ENCODE data around the gene ZNF827. TPM values are rescaled to one million over a fixed set of nuclear protein-coding genes. Genes with fewer than 3 reads are reported as not detected.

The ZNF827 gene
- total RNA-seq, 1 experiment from 2014 or later = 5.3 TPM

- BruUV-seq (replicated peaks) = no TSS peak
- Mint-ChIP-seq H3K9me3 (ENCODE audit: unreplicated experiment) (no peaks in the 10 kb centered on the region), H3K4me1 (ENCODE audit: low read depth, unreplicated experiment) (no peaks in the 10 kb centered on the region), H3K27ac (ENCODE audit: unreplicated experiment) (no peak overlapping the region), H3K4me3 (ENCODE audit: unreplicated experiment) (no peak overlapping the region), H3K27me3 (ENCODE audit: insufficient read depth, unreplicated experiment) (no peaks in the 10 kb centered on the region), H3K36me3 (ENCODE audit: insufficient read depth, unreplicated experiment) (no peaks in the 10 kb centered on the region)
- no peaks in the 10 kb centered on the region for H3K9me3 ChIP-seq
- H3K36me3 ChIP-seq (ENCODE audit: control insufficient read depth, insufficient read depth, low read length) = no peaks in the 10 kb centered on the region
- intact Hi-C loops (cut with micrococcal nuclease; ENCODE audit: unreplicated experiment) = no loop called here
- H3K4me1 ChIP-seq = no peaks in the 10 kb centered on the region
- CTCF ChIA-PET = no interaction called here
- no peak for TF ChIP-seq CTCF (IDR thresholded peaks at IDR 0.05; ENCODE audit: insufficient read depth in 1 of 2, low read depth in 1 of 2, low read length in 1 of 2, severe bottlenecking in 1 of 2, unreplicated experiment in 1 of 2)
- no peaks in the 10 kb centered on the region for H3K27me3 ChIP-seq (replicated peaks; ENCODE audit: control insufficient read depth, insufficient read depth, low read length)
- POLR2A ChIA-PET = no interaction called here
- DNase-seq = no peak
- H3K4me3 ChIP-seq (ENCODE audit: low read depth, low read length) = no peak overlapping the region
Measured at GRCh38 chr4:145786261-145786660, 152.4 kb downstream of the ZNF827 start.

- intact Hi-C loops (cut with micrococcal nuclease; ENCODE audit: unreplicated experiment) = no loop called here
- CTCF ChIA-PET = no interaction called here
- no peak overlapping the region for H3K27ac Mint-ChIP-seq (ENCODE audit: unreplicated experiment)
- Histone ChIP-seq H3K9me3 (no peaks in the 10 kb centered on the region), H3K27me3 (replicated peaks; ENCODE audit: control insufficient read depth, insufficient read depth, low read length) (no peaks in the 10 kb centered on the region), H3K4me1 (no peaks in the 10 kb centered on the region), H3K4me3 (ENCODE audit: low read depth, low read length) (no peak overlapping the region), H3K36me3 (ENCODE audit: control insufficient read depth, insufficient read depth, low read length) (no peaks in the 10 kb centered on the region)
- no TSS peak for BruUV-seq (replicated peaks)
- POLR2A ChIA-PET = no interaction called here
- no peak for DNase-seq
- no peaks in the 10 kb centered on the region for H3K4me1 Mint-ChIP-seq (ENCODE audit: low read depth, unreplicated experiment)
- H3K36me3 Mint-ChIP-seq (ENCODE audit: insufficient read depth, unreplicated experiment) = no peaks in the 10 kb centered on the region
- no peaks in the 10 kb centered on the region for H3K9me3 Mint-ChIP-seq (ENCODE audit: unreplicated experiment)
- no peak overlapping the region for H3K4me3 Mint-ChIP-seq (ENCODE audit: unreplicated experiment)
- no peaks in the 10 kb centered on the region for H3K27me3 Mint-ChIP-seq (ENCODE audit: insufficient read depth, unreplicated experiment)
- no peak for TF ChIP-seq CTCF (IDR thresholded peaks at IDR 0.05; ENCODE audit: insufficient read depth in 1 of 2, low read depth in 1 of 2, low read length in 1 of 2, severe bottlenecking in 1 of 2, unreplicated experiment in 1 of 2)
Measured at GRCh38 chr4:145785391-145786008, 153.1 kb downstream of the ZNF827 start.

DNA sequence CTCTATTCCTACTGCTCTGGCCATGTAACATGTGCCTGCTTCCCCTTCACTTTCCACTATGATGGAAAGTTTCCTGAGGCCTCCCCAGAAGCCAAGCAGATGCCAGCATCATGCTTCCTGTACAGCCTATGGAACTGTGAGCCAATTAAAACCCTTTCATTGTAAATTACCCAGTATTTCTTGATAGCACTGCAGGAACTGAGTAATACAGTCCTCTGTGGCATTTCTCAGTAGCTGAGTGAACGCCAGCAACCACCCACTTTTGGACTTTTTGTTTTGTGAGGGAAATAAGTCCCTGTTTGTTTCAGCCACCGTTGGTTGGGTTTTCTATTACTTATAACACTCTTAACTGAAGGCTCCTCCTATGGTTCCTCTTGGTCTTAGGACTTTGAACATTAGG, 154.6 kb downstream of the ZNF827 start:
- H3K36me3 ChIP-seq (ENCODE audit: control insufficient read depth, insufficient read depth, low read length) = no peaks in the 10 kb centered on the region
- H3K9me3 ChIP-seq = no peaks in the 10 kb centered on the region
- H3K27me3 ChIP-seq (replicated peaks; ENCODE audit: control insufficient read depth, insufficient read depth, low read length) = no peaks in the 10 kb centered on the region
- H3K4me3 Mint-ChIP-seq (ENCODE audit: unreplicated experiment) = no peak overlapping the region
- CTCF ChIA-PET = no interaction called here
- H3K27ac Mint-ChIP-seq (ENCODE audit: unreplicated experiment) = no peak overlapping the region
- no peaks in the 10 kb centered on the region for H3K4me1 ChIP-seq
- no TSS peak for BruUV-seq (replicated peaks)
- H3K36me3 Mint-ChIP-seq (ENCODE audit: insufficient read depth, unreplicated experiment) = no peaks in the 10 kb centered on the region
- H3K9me3 Mint-ChIP-seq (ENCODE audit: unreplicated experiment) = no peaks in the 10 kb centered on the region
- H3K4me1 Mint-ChIP-seq (ENCODE audit: low read depth, unreplicated experiment) = no peaks in the 10 kb centered on the region
- no peak for DNase-seq
- POLR2A ChIA-PET = no interaction called here
- TF ChIP-seq CTCF (IDR thresholded peaks at IDR 0.05; ENCODE audit: insufficient read depth in 1 of 2, low read depth in 1 of 2, low read length in 1 of 2, severe bottlenecking in 1 of 2, unreplicated experiment in 1 of 2) = no peak
- intact Hi-C loops (cut with micrococcal nuclease; ENCODE audit: unreplicated experiment) = no loop called here
- H3K4me3 ChIP-seq (ENCODE audit: low read depth, low read length) = no peak overlapping the region
- no peaks in the 10 kb centered on the region for H3K27me3 Mint-ChIP-seq (ENCODE audit: insufficient read depth, unreplicated experiment)
